Muscle of back (tissue), 11 donors: ENCODE results near the gene PROK1. TPM values are rescaled to one million over a fixed set of nuclear protein-coding genes. Genes with fewer than 3 reads are reported as not detected.
A peak's percentile ranks its signal among the peaks of the same experiment; 100 is the strongest.

ENCODE experiments used
- DNase-seq, 3 donors: peaks; one replicate each; pipeline versions ENCODE4 v3.0.0 to v3.0.0-alpha.2; 2013
- polyA plus RNA-seq, 10 donors: library from polyadenylated mRNA; unstranded; fragments of 120-200 nt; gene quantifications; one replicate each; pipeline ENCODE4 v1.2.1, GENCODE V29; 2013; ENCODE audit not compliant: insufficient read length in 10 of 10

Gene PROK1
- polyA plus RNA-seq, 10 donors = 0.10 to 0.27 (median 0.21) TPM; not detected in 7

DNA sequence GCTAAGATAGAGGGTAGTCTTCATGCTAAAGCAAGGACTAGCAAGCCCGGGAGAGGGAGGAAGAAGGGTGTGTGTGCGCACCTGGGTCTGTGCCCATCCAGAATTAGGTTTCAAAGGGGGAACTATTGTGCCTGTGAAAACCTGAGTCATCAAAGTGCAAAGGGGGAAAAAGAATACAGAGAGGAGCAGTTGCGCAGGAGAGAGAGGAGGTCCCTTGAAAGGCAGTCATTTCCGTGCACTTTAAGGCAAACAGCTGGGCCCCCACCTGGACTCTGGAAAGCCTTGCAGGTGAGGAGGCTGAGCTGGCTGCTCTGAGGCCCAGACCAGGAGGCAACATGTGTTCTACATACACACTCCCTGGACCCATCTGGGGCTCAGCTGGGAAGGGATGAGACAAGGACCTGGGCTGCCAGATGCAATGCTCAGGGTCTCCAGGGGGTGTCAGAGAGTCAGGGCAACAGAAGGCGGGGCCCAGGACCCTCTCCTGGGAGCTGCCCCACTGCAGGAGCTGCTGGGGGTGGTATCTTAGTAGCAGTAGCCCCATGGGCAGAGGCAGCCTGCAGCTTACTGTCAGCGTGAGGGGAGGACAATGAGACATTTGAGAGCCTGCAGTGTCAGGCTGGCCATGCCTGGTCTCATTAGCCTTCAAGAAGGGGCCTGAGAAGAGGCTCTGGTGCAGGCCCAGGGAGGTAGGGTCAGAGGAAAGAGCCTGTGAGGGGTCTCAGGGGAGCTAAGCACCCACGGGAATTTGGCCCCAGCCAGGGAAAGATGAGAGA, 14.3 kb downstream of the PROK1 start:
- DNase-seq = no peak

DNA sequence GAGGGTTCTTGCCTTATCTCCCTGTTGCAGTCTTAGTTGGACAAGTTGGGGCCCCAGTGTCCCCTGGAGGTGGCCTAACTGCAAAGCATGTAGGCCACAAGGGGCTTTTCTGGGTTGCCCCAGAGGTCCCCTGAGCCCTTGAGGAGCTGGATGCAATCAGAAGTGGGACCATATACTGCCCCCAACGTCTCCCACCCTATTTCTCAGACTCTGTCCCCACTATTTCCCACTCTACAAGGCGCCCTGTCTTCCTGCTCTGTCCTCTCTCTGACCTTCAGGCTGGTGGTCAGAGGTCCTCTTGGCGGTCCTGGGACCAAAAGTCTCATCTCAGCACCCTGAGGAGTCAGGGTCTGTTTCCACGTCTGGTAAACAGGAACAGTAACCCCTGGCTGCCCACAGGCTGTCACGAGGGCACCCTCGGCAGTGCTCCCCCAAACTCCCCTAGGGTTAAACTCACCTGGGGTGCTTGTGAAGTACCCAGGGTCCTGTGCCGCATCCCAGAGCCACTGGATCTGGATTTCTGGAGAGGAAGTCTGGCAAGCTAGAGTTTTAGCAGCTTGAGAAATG, 14.9 kb downstream of the PROK1 start:
- DNase-seq = no peak

DNA sequence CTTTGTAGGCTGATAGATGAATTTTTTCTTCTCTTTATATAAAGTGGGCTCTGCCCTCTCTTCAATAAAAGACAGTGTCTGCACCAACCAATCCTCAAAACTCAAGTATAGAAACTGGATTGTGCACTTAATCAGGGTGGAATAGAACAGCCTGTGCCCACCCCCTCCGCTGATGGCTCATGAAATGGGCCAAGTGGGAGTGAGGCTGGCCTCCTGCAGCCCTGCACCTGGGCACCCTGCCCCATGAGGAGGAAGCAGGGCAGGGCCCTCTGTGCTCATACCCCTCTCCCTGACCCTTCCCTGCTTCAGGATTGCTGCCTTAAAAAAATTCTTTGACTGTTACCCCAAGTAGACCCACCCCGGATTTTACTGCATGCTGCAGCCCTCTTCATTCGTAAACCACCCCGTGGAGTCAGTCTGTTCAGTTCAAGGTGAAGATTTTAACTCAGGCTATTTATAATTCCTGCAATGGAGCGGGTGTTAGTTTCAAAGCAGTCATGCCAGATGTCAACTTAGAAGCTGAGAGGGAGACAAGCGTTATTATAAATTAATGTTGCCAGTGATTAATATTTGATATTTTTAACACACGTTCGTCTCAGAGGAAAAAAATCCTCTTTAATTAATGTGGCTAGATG, 15.8 kb downstream of the PROK1 start:
- no peak for DNase-seq

DNA sequence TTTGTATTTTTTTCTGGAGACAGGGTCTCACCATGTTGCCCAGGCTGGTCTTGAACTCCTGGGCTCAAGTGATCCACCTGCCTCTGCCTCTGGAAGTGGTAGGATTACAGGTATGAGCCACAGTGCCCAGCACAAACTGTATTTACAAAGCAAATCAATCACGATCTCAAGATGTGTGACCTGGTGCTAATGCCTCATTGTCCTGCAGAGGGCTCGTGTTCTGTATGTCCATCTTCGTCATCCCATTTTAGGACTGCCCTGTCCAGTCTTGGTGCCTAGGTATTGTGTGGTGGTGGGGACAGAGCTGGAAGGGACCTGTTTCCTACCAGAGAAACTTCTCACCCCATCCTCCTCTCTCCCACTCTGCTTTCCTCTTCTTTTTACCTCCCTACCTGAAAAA, 20.2 kb downstream of the PROK1 start:
- no peak for DNase-seq

DNA sequence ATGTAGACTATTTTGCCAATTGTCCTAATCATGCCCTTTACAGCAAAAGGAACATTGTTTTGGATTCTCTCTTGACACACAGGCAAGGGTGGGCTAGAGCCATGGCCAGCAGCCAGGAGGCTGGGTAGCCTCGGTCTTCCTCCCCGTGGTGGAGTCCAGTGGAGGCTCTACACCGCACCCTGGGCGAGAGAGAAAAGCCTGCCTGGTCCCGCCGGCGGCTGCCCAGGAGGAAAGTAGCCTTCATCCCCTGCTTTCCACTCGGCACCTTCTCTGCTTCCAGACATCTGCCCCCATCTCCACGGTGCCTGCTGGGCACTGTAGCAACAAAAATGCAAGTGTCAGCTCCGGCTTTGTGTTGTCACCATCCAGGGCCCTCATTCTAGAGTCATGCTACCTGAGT, 21.6 kb downstream of the PROK1 start:
- no peak for DNase-seq

DNA sequence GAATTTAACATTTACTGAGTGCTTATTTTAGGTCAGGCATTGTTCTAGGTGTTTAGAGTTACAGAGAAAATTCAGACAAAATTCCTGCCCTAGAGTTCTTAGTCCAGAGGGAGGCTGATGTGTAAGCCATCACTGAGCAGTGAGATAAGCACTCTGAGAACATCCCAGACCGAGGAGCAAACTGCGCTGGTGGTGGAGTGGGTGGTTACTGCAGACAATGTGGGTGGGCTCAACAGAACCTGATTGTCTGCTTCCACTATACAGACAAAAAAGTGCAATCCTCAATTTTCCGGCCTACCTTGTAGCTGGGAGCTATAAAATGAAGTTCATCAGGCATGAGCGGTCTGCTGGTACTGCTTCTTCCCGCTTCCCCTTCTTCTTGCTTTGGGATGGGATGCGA, 23.5 kb downstream of the PROK1 start:
- DNase-seq = no peak

DNA sequence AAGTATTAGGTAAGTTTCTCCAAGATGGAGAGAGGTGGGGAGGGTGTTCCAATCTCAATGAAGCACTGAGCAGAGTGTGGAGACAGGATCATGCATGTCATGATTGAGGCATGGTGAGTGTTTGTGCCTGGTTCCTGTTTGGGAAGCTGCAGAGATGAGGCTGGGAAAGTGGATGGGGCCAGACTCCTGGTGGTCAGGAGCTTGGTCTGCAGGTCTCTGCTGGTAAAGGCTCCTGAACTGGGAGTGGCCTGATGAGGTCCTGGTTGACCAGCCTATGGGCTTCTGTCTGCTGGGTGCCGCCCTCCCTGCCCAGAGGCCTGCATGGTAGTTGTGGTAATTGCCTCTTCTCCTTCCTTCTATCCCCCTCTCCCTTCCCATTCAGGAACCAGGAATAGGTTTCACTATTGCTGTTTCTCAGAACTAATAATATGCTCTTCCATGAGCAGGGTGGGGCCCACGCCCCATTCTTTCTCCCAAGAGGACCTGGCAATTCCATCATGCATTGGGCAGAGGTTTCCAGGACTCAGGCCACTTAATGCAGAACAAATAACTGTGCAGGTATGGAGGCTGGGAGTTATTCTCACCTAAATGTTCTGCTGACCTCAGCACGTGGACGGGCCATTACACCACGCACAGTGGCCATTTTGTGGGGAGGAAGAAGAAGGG, 24.5 kb downstream of the PROK1 start:
- DNase-seq = no peak

DNA sequence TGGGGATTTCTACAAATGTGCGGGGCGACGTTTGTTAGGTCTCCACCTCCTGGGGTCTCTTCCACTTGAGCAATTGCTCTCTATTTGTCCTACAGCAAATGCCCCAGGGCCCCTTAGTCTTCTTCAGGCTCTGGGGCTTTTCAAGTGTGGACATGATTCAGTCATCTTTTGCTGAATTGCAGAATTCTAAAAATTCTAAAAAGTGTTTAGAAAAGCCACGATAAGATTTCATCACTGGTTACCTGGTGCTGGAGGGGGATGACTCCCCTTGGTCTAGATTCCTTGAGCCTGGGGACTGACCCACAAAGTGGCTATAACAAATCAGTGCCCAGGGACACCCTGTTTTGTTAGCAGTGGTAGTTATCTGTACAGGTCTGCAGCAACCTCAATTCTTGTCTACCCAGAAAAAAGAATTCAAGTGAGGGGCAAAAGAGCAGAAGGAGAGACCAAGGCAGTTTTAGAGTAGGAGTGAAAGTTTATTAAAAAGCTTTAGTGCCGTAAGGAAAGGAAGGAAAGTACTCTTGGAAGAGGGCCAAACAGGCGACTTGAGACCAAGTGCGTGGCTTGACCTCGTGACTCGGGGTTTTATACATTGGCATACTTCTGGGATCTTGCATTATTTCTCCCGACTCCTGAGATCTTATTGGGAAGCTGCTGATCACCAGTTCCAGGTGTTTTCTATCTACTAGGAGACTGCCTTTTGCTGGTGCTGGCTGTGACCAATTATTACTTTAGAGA, 25.2 kb downstream of the PROK1 start:
- no peak for DNase-seq

DNA sequence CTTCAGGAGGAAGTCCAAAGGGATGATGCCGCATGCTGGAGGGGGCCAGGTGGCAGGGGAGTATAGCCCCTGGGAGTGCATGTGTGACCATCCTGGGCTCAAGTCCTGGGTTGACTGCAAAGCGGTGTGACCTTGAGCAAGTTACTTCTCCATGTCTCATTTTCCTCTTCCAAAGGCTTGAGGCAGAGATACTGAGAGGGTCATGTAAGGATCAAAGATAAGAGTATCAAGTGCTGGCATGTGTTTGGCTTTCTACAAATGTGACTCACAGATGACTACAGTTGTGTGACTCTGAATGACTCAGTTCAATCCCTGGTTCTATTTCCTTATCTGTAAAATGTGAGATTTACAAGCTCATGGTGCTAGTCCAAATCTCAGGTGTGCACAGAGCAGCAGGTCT, 26.1 kb downstream of the PROK1 start:
- DNase-seq = peak in 1 of 3 donors; percentile 9

DNA sequence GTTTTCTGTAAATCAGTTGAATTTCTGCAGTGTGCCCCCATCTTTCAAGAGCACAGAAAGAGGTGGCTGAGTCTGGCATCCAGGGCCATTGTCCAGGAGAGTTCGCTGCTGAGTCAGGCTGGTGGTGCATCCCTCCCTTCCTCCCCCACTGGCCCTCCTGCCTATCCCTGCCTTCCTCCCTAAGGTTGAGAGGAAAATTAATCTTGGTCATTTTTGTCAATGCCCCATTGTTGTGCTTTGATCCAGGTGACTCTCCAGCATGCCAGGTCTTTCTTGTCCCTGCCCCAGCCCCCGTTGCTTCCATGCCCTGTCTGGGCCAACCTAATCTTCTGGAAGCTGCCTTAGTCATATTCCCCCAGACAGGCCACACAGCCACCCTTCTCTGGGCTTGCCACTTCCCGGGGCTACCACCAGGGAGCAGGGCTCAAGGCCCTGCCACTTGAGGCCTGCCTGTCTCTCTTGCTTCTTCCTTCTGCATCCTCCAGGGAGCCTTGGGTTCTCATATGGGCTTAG, 26.6 kb downstream of the PROK1 start:
- no peak for DNase-seq

DNA sequence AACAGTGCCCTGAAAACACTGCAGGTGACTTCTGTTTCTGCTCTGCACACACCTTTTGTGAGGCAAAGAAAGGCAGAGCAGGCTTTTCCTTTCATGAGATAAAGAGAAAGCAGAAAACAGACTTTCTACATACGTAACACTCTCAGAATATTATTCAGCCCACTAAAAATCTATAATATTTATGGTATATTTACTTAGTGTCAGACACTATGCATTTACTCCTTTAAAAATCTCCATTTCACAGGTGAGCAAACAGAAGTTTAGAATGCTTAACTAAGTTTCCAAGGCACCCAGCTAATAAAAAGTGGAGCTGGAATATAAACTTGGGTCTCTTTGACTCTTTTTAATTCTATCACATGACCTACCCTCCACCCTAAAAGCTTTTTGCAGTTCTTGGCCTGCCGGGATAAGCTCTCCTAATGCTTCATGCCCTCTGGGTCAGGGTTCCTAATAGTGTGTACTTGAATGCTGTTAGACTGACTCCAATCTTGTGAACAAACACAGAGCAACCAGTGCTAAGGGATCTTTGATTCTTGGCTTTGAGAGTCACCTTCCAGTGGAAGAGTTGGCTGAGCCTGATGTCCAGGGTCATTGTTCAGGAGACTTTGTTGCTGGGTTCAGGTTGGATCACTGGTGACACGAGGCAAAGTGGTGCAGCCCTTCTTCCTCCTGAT, 27.2 kb downstream of the PROK1 start:
- no peak for DNase-seq

DNA sequence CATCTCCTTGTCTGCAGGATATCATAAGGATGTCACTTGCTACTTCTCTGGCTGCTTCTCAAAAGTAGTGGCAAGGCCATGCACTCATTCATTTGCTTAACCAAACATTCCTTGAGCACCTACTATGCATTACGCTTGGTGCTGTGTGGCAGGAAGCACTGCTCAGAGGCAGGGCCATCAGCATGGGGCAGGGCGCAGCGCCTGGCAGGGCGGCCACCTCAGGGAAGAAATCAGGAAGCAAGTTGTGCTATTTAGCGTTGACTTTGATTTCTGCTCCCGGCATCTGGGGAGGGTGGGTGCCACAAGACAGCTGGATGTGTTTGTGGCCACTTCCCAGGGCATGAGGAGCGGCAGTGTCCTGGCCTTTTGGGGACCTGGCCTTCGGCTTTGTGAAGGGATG, 27.9 kb downstream of the PROK1 start:
- DNase-seq = no peak

DNA sequence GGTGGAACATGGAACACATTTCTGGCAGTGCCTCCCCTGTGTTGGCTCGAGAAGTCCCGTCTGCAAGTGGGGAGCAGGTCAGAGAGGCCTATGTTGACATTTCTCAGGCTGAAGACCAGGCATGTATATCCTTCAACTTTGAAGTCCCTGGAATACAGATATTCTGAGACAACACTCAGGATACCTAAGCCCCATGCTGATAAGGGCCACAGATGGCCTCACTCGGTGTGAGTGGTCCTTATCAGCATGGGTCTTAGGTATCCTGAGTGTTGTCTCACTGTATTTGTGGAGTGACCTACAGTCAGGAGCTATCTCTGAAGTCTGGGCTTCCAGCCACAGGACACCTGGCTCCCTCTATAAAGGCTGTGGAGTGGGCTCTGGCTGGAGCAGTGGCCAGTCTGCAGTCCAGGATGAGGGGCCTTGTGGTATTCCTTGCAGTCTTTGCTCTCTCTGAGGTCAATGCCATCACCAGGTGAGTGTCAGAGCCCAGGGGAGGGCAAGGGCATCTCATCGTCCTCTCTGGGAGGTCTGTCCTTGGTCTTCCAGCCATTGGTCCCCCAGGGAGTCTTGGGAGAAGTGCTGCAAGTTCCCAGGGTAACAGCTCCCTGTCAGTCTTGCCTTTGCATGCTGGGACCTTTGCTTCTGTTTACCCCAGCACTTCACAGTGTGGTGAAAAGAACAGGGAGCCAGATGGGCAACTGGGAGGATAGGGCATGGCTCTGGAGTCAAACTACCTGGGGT, 29.6 kb downstream of the PROK1 start:
- DNase-seq = no peak

DNA sequence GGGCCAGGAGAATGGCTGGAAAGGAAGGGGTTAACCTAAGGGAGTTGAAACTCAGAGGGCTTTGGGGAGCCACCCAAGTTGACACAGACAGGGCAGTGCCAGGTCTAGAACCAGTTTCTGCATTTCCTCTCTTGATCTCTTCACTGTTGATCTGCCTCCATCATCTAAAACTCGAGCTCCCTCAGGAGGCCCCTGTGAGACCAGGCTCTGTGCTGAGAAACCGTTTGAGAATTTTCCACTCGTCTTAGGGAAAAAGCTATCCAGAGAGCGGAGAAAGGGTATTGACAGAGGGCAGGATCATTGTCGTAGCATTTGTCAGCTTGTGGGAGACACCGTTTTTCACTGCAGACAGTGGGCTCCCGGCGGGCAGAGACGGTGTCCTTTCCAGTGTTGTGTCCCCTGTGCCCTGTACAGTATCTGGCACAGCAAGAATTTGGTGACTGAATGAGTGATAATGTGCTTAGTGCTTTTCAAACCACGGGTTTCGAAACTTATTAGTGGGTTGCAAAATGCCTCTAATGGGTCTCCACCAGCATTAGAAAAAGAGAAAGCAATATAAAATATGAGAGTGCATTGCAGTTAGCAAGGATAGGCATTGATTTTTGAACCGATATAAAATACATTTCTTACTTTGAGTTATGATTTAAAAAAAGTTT, 31.1 kb downstream of the PROK1 start:
- no peak for DNase-seq

DNA sequence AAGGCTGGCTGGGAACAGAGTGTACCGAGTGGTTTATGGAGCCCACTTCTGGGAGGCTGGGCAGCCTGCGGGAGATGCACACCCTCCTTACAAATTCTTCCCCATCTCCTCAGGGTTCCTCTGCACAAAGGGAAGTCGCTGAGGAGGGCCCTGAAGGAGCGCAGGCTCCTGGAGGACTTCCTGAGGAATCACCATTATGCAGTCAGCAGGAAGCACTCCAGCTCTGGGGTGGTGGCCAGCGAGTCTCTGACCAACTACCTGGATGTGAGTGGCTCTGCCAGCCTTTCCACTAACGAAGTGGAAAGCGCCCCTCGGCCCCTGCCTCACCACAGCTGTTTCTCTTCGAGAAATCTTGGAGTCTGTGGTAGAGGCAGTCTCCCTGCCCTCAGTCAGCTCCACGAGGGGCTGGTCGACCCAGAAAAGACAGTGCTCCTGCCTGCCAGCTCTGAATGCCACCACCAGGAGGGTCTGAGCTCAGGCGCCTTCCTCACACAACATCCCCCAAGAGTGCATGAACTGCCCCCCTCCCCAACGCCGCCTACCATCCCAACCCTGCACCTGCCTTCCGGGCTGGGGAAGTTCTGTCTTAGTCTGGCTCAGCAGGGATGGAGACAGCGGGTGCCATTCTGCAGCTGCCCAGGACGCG, 31.8 kb downstream of the PROK1 start:
- no peak for DNase-seq

DNA sequence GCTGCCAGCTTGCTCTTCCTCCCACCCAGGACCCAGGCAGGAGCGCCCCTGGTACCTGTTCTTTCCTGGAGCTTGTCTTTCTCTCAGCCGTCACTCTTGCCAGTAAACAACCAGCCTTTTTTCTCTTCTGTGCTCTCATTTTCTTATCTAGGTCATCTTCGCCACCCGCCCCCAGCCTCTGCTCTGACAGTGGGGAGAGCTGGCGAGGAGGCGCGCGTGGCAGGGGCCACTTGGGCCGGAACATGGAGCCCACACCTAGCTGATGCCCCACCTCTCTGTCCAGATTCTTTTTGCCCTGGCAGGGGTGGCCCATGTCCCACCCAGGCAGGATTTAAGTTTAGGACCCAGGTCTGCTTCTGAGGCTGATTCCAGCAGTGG, 32.3 kb downstream of the PROK1 start:
- DNase-seq = no peak

DNA sequence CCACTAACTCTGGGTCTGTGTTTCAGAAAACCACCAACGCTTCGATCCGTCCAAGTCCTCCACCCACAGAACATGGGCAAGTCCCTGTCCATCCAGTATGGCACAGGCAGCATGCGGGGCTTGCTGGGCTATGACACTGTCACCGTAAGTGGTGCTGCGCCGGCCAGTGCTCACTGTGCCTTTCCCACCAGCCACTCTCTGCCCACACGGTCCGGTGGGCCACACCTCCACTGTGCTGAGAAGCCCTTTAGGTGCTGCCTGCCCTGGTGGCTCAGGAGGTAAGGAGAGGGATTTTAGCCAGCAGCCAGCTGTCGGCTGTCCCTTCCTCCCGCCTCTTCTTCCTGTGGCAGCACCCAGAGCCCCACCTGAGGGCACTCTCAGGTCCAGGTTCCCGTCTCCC, 33.9 kb downstream of the PROK1 start:
- no peak for DNase-seq

DNA sequence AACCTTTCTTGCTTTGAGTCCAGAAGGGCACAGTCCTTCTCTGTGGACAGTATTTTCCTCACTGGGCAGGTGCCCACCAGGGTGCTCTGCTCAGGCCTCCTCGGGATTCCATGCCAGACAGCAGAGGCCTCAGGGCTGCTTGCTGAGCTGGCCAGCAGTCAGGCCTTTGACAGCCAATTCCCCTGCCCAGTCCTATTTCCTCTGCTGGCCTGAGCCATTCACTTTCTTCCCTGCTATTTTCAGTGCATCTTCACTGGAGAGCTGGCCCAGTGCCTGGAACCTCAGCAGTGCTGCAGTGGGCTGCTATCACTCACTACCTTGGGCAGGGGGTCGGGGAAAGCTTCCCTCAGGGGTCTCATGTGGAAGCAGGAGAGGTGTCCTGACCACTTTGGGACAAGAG, 34.8 kb downstream of the PROK1 start:
- DNase-seq = no peak

DNA sequence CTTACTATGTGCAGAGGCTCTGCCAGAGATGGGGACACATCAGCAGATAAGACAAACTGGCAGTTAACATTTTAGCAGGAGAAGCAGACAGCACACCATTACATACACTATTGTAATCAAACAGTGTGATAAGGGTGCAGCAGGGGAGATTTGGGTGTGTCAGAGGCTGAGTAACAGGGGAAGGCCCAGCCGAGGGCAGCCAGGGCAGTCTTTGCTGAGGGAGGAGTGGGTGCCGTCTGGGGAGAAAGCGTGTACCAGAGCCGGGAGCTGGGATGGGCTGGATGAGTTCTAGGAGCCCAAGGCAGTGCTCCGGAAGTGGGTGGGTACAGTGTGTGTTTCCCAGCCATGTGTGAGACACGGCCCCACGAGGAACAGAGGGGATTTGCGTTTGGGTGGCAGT, 36.8 kb downstream of the PROK1 start:
- no peak for DNase-seq

DNA sequence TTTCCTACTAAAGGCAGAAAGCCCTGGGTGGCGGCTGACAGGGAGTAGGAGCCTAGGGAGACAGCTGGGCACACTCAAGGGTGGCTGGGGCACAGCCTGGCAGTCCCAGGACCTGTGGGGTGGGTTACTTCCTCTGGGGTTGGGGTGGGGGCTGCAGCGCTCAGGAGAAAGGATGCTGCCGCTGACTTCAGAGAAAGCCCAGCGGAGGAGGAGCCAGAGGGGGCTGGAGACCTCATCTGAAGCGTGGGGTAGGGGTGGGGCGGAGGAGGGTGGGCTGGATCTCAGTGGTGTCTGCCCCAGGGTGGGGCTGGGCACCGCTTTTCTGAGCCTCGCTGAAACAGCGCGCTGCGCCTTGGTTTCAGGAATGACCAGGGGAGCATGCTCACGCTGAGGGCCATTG, 37.2 kb downstream of the PROK1 start:
- no peak for DNase-seq
